Hepatocyte (in vitro differentiated cells): ENCODE data around the gene PTPRU. TPM values are rescaled to one million over a fixed set of nuclear protein-coding genes. Genes with fewer than 3 reads are reported as not detected.

ENCODE experiments used
- DNase-seq: peaks from one replicate; pipeline ENCODE4 v3.0.0-alpha.2; 2016; ENCODE audit warnings: low spot score
- H2AFZ ChIP-seq: fragments of 200-600 bp; sonication (generic); 2 replicates; pipeline ENCODE4 v1.6.0; 2016; ENCODE audit warnings: antibody characterized with exemption, mild to moderate bottlenecking
- H3K27ac ChIP-seq: fragments of 200-600 bp; sonication (generic); 2 replicates; pipeline ENCODE4 v1.5.1; 2016; ENCODE audit warnings: mild to moderate bottlenecking
- H3K27me3 ChIP-seq: fragments of 200-600 bp; sonication (generic); 2 replicates; pipeline ENCODE4 v1.6.1; 2016
- H3K36me3 ChIP-seq: fragments of 200-600 bp; sonication (generic); replicated peaks from 2 replicates; pipeline ENCODE4 v1.5.1; 2016; ENCODE audit warnings: low read depth; ENCODE audit not compliant: insufficient read depth
- H3K4me1 ChIP-seq: fragments of 200-600 bp; sonication (generic); 2 replicates; pipeline ENCODE4 v1.5.1; 2016; ENCODE audit warnings: mild to moderate bottlenecking, moderate library complexity; ENCODE audit not compliant: insufficient read depth
- H3K4me2 ChIP-seq: fragments of 200-600 bp; sonication (generic); 2 replicates; pipeline ENCODE4 v1.6.0; 2016
- H3K4me3 ChIP-seq: fragments of 200-600 bp; sonication (generic); 2 replicates; pipeline ENCODE4 v1.5.1; 2016; ENCODE audit warnings: mild to moderate bottlenecking
- H3K79me2 ChIP-seq: fragments of 200-600 bp; sonication (generic); 2 replicates; pipeline ENCODE4 v1.6.0; 2017; ENCODE audit warnings: mild to moderate bottlenecking
- H3K9me2 ChIP-seq: fragments of 200-600 bp; sonication (generic); replicated peaks from 2 replicates; pipeline ENCODE4 v1.6.0; 2017; ENCODE audit warnings: mild to moderate bottlenecking; ENCODE audit not compliant: insufficient read depth
- H3K9me3 ChIP-seq: fragments of 200-600 bp; sonication (generic); 2 replicates; pipeline ENCODE4 v1.5.1; 2016; ENCODE audit warnings: low read depth, mild to moderate bottlenecking
- H4K20me1 ChIP-seq: fragments of 200-600 bp; sonication (generic); 2 replicates; pipeline ENCODE4 v1.6.0; 2016; ENCODE audit warnings: mild to moderate bottlenecking; ENCODE audit not compliant: insufficient read depth, poor library complexity, severe bottlenecking
- EZH2 ChIP-seq: fragments of 200-600 bp; sonication (generic); IDR thresholded peaks from 2 replicates; pipeline ENCODE4 v1.6.1; 2016; ENCODE audit warnings: antibody characterized with exemption, mild to moderate bottlenecking, borderline replicate concordance
- EZH2phosphoT487 ChIP-seq: fragments of 200-600 bp; sonication (generic); IDR thresholded peaks from one replicate; pipeline ENCODE4 v1.6.1; 2018; ENCODE audit warnings: antibody characterized with exemption, mild to moderate bottlenecking, low read depth, moderate library complexity; ENCODE audit not compliant: unreplicated experiment, severe bottlenecking
- WGBS: methylation state at CpG from one replicate; pipeline ENCODE4 v1.1.6; 2016; ENCODE audit warnings: low lambda C conversion rate; ENCODE audit errors: missing lambda C conversion rate; 5-methylcytosine and 5-hydroxymethylcytosine counted together
- polyA plus RNA-seq: library from polyadenylated mRNA; unstranded; fragments of >200 nt; fragmentation: Nextera tagmentation; extraction: Ambion mirVana; gene quantifications from 2 replicates; pipeline ENCODE4 v1.2.1, GENCODE V29; 2016
- total RNA-seq: library from RNA; depleted of rRNA; stranded (reverse); fragments of >200 nt; gene quantifications from 2 replicates; pipeline ENCODE4 v1.2.3, GENCODE V29; 2014
- TF ChIP-seq, protein P1 (sequence below): fragments of 200-600 bp; sonication (generic); IDR thresholded peaks from 2 replicates; pipeline ENCODE4 v1.5.1; 2016; ENCODE audit warnings: antibody characterized with exemption, mild to moderate bottlenecking; ENCODE audit not compliant: poor library complexity

Gene PTPRU
- total and polyA plus RNA-seq, 2 experiments from 2014 or later: 34.3 to 38.7 TPM

DNA sequence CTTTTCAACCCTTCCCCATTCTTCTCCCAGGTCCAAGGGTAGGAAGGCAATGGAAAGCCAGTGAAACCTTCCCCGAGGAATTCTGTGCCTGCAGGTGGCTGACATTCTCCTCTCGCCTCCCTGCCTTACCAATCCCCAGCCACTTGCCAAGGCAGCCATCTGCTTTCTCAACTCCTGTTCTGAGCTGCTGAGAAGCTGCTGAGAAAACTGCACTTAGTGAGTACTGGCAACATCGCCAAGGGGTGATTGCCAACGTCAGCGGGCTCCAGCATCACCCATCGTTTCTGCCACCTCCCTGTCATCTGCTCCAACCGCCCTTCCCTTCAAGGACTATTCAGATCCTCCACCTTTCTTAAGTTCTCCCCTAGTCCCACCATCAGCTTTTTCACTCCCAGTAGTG is 106.0 kb downstream of the PTPRU start:
- no peaks in the 10 kb centered on the region for H3K36me3 ChIP-seq
- no peaks in the 10 kb centered on the region for H3K4me1 ChIP-seq
- H2AFZ ChIP-seq: no peak overlapping the region
- DNase-seq: no peak
- H3K79me2 ChIP-seq: no peaks in the 10 kb centered on the region
- no peaks in the 10 kb centered on the region for H4K20me1 ChIP-seq
- no peak overlapping the region for H3K27ac ChIP-seq
- H3K4me3 ChIP-seq: no peak overlapping the region
- H3K9me2 ChIP-seq: no peaks in the 10 kb centered on the region
- H3K9me3 ChIP-seq: no peaks in the 10 kb centered on the region
- 90% methylated on average over 7 of the region's 7 CpGs for WGBS
- H3K4me2 ChIP-seq: no peak overlapping the region
- TF ChIP-seq, protein P1, sequence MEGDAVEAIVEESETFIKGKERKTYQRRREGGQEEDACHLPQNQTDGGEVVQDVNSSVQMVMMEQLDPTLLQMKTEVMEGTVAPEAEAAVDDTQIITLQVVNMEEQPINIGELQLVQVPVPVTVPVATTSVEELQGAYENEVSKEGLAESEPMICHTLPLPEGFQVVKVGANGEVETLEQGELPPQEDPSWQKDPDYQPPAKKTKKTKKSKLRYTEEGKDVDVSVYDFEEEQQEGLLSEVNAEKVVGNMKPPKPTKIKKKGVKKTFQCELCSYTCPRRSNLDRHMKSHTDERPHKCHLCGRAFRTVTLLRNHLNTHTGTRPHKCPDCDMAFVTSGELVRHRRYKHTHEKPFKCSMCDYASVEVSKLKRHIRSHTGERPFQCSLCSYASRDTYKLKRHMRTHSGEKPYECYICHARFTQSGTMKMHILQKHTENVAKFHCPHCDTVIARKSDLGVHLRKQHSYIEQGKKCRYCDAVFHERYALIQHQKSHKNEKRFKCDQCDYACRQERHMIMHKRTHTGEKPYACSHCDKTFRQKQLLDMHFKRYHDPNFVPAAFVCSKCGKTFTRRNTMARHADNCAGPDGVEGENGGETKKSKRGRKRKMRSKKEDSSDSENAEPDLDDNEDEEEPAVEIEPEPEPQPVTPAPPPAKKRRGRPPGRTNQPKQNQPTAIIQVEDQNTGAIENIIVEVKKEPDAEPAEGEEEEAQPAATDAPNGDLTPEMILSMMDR: no peak
- no peak for TF ChIP-seq EZH2
- no peak for TF ChIP-seq EZH2phosphoT487
- H3K27me3 ChIP-seq: peaks cover 18% of the 10 kb centered on the region

DNA sequence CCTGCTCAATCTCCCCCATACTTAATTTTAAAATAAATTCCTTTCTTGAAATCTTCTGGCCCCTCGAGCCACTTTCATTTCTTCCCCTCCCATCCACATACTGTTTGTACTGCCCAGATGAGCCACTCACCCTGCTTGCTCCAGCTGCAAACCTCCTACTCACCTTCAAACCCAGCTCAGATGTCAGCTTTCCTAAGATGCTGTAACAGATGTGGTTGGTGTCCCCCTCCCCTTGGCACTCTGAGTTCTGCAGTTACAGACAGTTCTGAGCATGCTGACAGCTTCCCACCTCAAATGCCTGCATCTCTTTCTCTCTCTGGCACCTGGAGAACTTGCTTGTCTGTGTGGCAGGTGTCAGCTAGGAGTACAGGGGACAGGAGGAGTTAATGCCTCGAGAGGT is 106.7 kb downstream of the PTPRU start:
- peaks cover 15% of the 10 kb centered on the region for H3K27me3 ChIP-seq
- no peaks in the 10 kb centered on the region for H3K36me3 ChIP-seq
- no peaks in the 10 kb centered on the region for H3K79me2 ChIP-seq
- H3K9me3 ChIP-seq: no peaks in the 10 kb centered on the region
- no peaks in the 10 kb centered on the region for H3K4me1 ChIP-seq
- no peak overlapping the region for H3K4me3 ChIP-seq
- 73% methylated on average over 2 of the region's 2 CpGs for whole genome bisulfite sequencing
- H3K4me2 ChIP-seq: no peak overlapping the region
- TF ChIP-seq EZH2phosphoT487 (no peak), EZH2 (no peak)
- TF ChIP-seq, protein P1: no peak
- H3K27ac ChIP-seq: no peak overlapping the region
- no peaks in the 10 kb centered on the region for H4K20me1 ChIP-seq
- no peak overlapping the region for H2AFZ ChIP-seq
- DNase-seq: no peak
- H3K9me2 ChIP-seq: no peaks in the 10 kb centered on the region

DNA sequence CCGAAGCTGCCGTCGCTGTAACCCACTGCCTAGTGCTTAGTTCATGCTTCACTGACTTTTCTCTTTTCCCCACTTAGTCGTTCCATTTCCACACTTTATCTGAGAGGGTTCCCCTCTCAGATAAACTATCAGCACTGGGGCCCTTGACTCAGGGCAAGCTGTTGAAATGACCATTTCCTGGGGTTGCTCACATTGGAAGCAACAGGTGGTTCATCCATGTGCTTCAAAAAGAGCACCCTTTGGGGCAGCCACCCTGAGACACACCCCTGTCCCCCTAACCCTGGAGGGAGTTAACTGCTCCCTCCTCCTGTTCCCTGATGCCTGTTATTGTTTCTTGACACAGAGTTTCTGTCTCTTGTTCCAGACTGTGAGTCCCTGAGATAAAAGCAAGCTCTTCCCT is 107.2 kb downstream of the PTPRU start:
- DNase-seq: no peak
- Histone ChIP-seq H3K9me3 (no peaks in the 10 kb centered on the region), H3K4me2 (no peak overlapping the region), H3K4me3 (no peak overlapping the region), H3K4me1 (no peaks in the 10 kb centered on the region), H3K36me3 (no peaks in the 10 kb centered on the region), H3K79me2 (no peaks in the 10 kb centered on the region), H3K27me3 (peaks cover 15% of the 10 kb centered on the region), H3K27ac (no peak overlapping the region), H3K9me2 (no peaks in the 10 kb centered on the region), H4K20me1 (no peaks in the 10 kb centered on the region), H2AFZ (no peak overlapping the region)
- WGBS: 75% methylated on average over 4 of the region's 4 CpGs
- TF ChIP-seq EZH2phosphoT487 (no peak), EZH2 (no peak)
- TF ChIP-seq, protein P1: no peak

DNA sequence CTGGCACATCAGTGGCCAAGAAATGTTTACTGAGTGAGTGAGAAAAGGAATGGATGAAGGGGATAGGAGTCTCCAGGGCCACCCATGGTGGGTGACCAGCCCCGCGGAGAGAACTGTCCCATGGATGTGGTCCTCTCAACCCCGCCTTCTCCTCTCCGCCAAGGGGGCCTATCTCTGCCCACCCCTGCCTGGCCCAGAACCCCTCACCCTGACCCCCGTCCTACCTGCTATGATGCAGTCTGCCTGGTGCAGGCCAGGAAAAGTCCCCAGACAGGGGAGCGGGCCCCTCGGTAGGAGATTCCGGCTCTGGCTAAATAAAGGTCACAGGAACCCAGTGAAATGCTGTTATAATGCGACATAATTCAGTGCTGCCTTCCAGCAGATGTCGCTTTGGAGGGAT is 107.6 kb downstream of the PTPRU start:
- no peak overlapping the region for H3K4me3 ChIP-seq
- no peaks in the 10 kb centered on the region for H4K20me1 ChIP-seq
- 87% methylated on average over 10 of the region's 10 CpGs for WGBS
- H3K27me3 ChIP-seq: peaks cover 15% of the 10 kb centered on the region
- no peaks in the 10 kb centered on the region for H3K9me2 ChIP-seq
- no peak for DNase-seq
- H3K9me3 ChIP-seq: no peaks in the 10 kb centered on the region
- TF ChIP-seq, protein P1: no peak
- no peak for TF ChIP-seq EZH2
- TF ChIP-seq EZH2phosphoT487: no peak
- no peaks in the 10 kb centered on the region for H3K79me2 ChIP-seq
- no peak overlapping the region for H3K4me2 ChIP-seq
- H3K27ac ChIP-seq: no peak overlapping the region
- H2AFZ ChIP-seq: no peak overlapping the region
- no peaks in the 10 kb centered on the region for H3K4me1 ChIP-seq
- H3K36me3 ChIP-seq: no peaks in the 10 kb centered on the region
